B cell (primary cell): ENCODE results near the gene ATP13A1. TPM values are rescaled to one million over a fixed set of nuclear protein-coding genes. Genes with fewer than 3 reads are reported as not detected.

Source experiments
- ATAC-seq: fragments of 200-7000 bp; cut with Tn5 transposase; one replicate; pipeline ENCODE4 v1.10.0; 2021; ENCODE audit warnings: low read depth, mild to moderate bottlenecking, moderate number of reproducible peaks, moderate library complexity
- CTCF ChIA-PET: fragments of 350-600 bp; sonication (Branson Sonifier 250); formaldehyde crosslinking; loops from one replicate; lab custom pipeline; 2021; ENCODE audit warnings: antibody characterized with exemption, inconsistent platforms; lab: Charles Lee
- POLR2A ChIA-PET: fragments of 350-600 bp; sonication (Branson Sonifier 250); formaldehyde crosslinking; loops from one replicate; lab custom pipeline; 2021; ENCODE audit warnings: antibody characterized with exemption; lab: Charles Lee
- DNase-seq: peaks from one replicate; pipeline ENCODE4 v3.0.0; 2013
- H2AFZ ChIP-seq: 2 replicates; pipeline ENCODE4 v1.6.1; 2012; ENCODE audit warnings: mild to moderate bottlenecking, low read depth, low read length; ENCODE audit not compliant: insufficient read depth, poor library complexity, severe bottlenecking
- H3K27ac ChIP-seq, 2 donors: 1 replicate in 1 of 2; 2 replicates in 1 of 2; pipeline ENCODE4 v1.5.1; 2012 to 2013; ENCODE audit warnings: low read length in 2 of 2, mild to moderate bottlenecking in 2 of 2, moderate library complexity in 1 of 2
- H3K27me3 ChIP-seq, 4 experiments: fragments of 200-600 bp in 1 of 4; sonication (generic) in 1 of 4; replicated peaks in 1 of 4; 1 replicate in 2 of 4; 2 replicates in 2 of 4; pipeline versions ENCODE4 v1.6.1 to v1.7.0; 2013 to 2016; ENCODE audit warnings: low read length in 3 of 4, mild to moderate bottlenecking in 2 of 4, mixed read lengths in 1 of 4, moderate library complexity in 1 of 4; ENCODE audit not compliant: insufficient read depth in 4 of 4, control insufficient read depth in 3 of 4; ENCODE audit errors: control extremely low read depth in 1 of 4
- H3K36me3 ChIP-seq, 2 experiments: replicated peaks in 1 of 2; 1 replicate in 1 of 2; 2 replicates in 1 of 2; pipeline versions ENCODE4 v1.6.1 to v1.7.1; 2013; ENCODE audit warnings: low read length in 1 of 2; ENCODE audit not compliant: insufficient read depth in 2 of 2, control insufficient read depth in 1 of 2; ENCODE audit errors: control extremely low read depth in 1 of 2, extremely low read depth in 1 of 2
- H3K4me1 ChIP-seq, 2 donors: fragments of 200-600 bp in 1 of 2; sonication (generic) in 1 of 2; 1 replicate in 1 of 2; 2 replicates in 1 of 2; pipeline versions ENCODE4 v1.5.1 to v1.6.1; 2013 to 2017; ENCODE audit warnings: low read length in 2 of 2; ENCODE audit not compliant: control insufficient read depth in 2 of 2, insufficient read depth in 2 of 2
- H3K4me2 ChIP-seq: replicated peaks from 2 replicates; pipeline ENCODE3; 2012; ENCODE audit warnings: mild to moderate bottlenecking, low read depth, low read length; ENCODE audit not compliant: poor library complexity, severe bottlenecking
- H3K4me3 ChIP-seq, 5 experiments: fragments of 200-600 bp in 1 of 5; sonication (generic) in 1 of 5; 1 replicate in 3 of 5; 2 replicates in 2 of 5; pipeline versions ENCODE4 v1.5.1 to v1.7.0; 2011 to 2016; ENCODE audit warnings: low read length in 4 of 5, mild to moderate bottlenecking in 4 of 5, low read depth in 2 of 5, control low read depth in 1 of 5, moderate library complexity in 1 of 5; ENCODE audit not compliant: insufficient read depth in 1 of 5; ENCODE audit errors: control extremely low read depth in 1 of 5, extremely low read depth in 1 of 5
- H3K79me2 ChIP-seq: fragments of 200-600 bp; sonication (generic); one replicate; pipeline ENCODE4 v1.6.0; 2016; ENCODE audit warnings: low read length; ENCODE audit not compliant: control insufficient read depth, insufficient read depth
- H3K9ac ChIP-seq: fragments of 200-600 bp; sonication (generic); 2 replicates; pipeline ENCODE4 v1.6.1; 2017; ENCODE audit warnings: mild to moderate bottlenecking, low read length, moderate library complexity
- H3K9me3 ChIP-seq, 3 donors: one replicate each; pipeline versions ENCODE4 v1.6.1 to v1.7.1; 2013; ENCODE audit warnings: low read length in 2 of 3; ENCODE audit not compliant: control insufficient read depth in 2 of 3, insufficient read depth in 1 of 3; ENCODE audit errors: control extremely low read depth in 1 of 3
- H4K20me1 ChIP-seq: 2 replicates; pipeline ENCODE4 v1.6.0; 2012; ENCODE audit warnings: mild to moderate bottlenecking, low read length; ENCODE audit not compliant: insufficient read depth, control insufficient read depth, poor library complexity, severe bottlenecking
- H3K27ac Mint-ChIP-seq: one replicate; pipeline ENCODE4 v1.8.0; 2021; ENCODE audit warnings: mixed read lengths
- H3K27me3 Mint-ChIP-seq: one replicate; pipeline ENCODE4 v1.8.0; 2021; ENCODE audit warnings: mixed read lengths
- H3K4me1 Mint-ChIP-seq: one replicate; pipeline ENCODE4 v1.8.0; 2021; ENCODE audit warnings: mixed read lengths
- H3K4me3 Mint-ChIP-seq: one replicate; pipeline ENCODE4 v1.8.0; 2021; ENCODE audit warnings: mixed read lengths
- H3K9me3 Mint-ChIP-seq: one replicate; pipeline ENCODE4 v1.8.0; 2022; ENCODE audit warnings: mixed read lengths; ENCODE audit not compliant: insufficient read depth
- EZH2 ChIP-seq: IDR thresholded peaks from 2 replicates; pipeline ENCODE4 v1.6.1; 2012; ENCODE audit warnings: borderline replicate concordance, low read depth, mild to moderate bottlenecking, moderate library complexity, low read length; ENCODE audit not compliant: insufficient read depth, poor library complexity, severe bottlenecking
- WGBS: methylation state at CpG from one replicate; pipeline ENCODE4 v1.1.5; 2013; ENCODE audit warnings: missing lambda C conversion rate; ENCODE audit not compliant: insufficient coverage; 5-methylcytosine and 5-hydroxymethylcytosine counted together
- intact Hi-C: fragments of 100-400 bp; cut with micrococcal nuclease; formaldehyde crosslinking; loops from one replicate; pipeline ENCODE4 v1.10.0; 2022
- polyA plus RNA-seq: library from polyadenylated mRNA; depleted of rRNA; stranded (reverse); fragments of >200 nt; gene quantifications from 2 replicates; pipeline ENCODE4 v1.2.3, GENCODE V29; 2012
- total RNA-seq, 2 donors: library from RNA; stranded (reverse); fragments of 120-200 nt in 1 of 2; gene quantifications; 1 replicate in 1 of 2; 2 replicates in 1 of 2; pipeline versions ENCODE4 v1.2.3 to v1.2.4, GENCODE V29; 2013 to 2022
- TF ChIP-seq, protein P1 (sequence below): fragments of 200-600 bp; IDR thresholded peaks from one replicate; pipeline ENCODE4 v1.8.0; 2022; ENCODE audit warnings: antibody characterized with exemption, mild to moderate bottlenecking

Gene ATP13A1
- total and polyA plus RNA-seq, 2 donors (not counting 1 experiment from before 2014, with no cell fraction given), result 156 to 277 TPM

DNA sequence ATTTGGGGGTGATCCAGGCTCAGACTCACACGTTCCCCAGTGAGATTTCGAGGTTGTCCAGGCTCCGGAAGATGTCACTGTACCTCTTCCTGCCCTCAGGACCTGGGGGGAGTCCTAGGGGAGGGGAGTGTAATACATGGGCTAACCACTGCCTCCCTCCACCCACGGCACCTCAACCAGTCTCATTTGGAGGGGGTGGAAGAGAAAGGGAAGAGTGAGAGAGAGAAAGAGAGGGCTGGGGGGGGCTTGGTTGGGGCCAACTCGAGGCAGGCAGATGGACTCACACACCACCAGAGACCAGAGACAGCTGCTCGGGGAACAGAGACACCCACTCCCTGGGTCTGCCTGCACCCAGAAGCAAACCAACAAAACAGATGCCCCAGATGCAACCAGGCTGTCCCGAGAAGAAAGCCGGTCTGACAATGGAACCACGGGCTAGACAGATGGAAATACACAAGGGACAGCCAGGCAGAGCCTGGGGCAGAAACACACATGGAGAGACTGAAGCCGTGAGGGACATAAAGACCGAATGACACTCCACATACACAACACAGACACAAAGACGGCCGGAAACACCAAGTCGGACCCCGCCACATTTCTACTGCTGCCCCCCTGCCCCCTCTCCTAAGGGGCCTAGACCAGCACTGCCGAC lies 20.8 kb downstream of the ATP13A1 start:
- no peak for TF ChIP-seq EZH2
- TF ChIP-seq, protein P1, sequence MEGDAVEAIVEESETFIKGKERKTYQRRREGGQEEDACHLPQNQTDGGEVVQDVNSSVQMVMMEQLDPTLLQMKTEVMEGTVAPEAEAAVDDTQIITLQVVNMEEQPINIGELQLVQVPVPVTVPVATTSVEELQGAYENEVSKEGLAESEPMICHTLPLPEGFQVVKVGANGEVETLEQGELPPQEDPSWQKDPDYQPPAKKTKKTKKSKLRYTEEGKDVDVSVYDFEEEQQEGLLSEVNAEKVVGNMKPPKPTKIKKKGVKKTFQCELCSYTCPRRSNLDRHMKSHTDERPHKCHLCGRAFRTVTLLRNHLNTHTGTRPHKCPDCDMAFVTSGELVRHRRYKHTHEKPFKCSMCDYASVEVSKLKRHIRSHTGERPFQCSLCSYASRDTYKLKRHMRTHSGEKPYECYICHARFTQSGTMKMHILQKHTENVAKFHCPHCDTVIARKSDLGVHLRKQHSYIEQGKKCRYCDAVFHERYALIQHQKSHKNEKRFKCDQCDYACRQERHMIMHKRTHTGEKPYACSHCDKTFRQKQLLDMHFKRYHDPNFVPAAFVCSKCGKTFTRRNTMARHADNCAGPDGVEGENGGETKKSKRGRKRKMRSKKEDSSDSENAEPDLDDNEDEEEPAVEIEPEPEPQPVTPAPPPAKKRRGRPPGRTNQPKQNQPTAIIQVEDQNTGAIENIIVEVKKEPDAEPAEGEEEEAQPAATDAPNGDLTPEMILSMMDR, result no peak
- Histone ChIP-seq H3K36me3 (peaks cover 0 to 70% of the 10 kb centered on the region in 2 experiments), H3K4me3 (peak overlapping the region; percentile 92 to 100 (median 95)), H3K4me2 (peak overlapping the region; percentile 98), H3K4me1 (peaks cover 17 to 21% of the 10 kb centered on the region in 2 donors), H3K9me3 (peaks cover 0 to 3% (median 0%) of the 10 kb centered on the region in 3 donors), H2AFZ (peak overlapping the region; percentile 76), H3K27ac (peak overlapping the region; percentile 95 to 98), H4K20me1 (peaks cover 20% of the 10 kb centered on the region), H3K9ac (peak overlapping the region; percentile 96), H3K79me2 (peaks cover 52% of the 10 kb centered on the region), H3K27me3 (no peaks in the 10 kb centered on the region)
- Mint-ChIP-seq H3K4me3 (peak overlapping the region; percentile 99), H3K27ac (peak overlapping the region; percentile 98), H3K27me3 (no peaks in the 10 kb centered on the region), H3K9me3 (no peaks in the 10 kb centered on the region), H3K4me1 (peaks cover 18% of the 10 kb centered on the region)
- DNase-seq (no peak), ATAC-seq (peak; percentile 3)
- POLR2A ChIA-PET, result interaction anchor here (3.7 kb wide), 1 partner anchor 20 kb away, joined by 22 read pairs; the partner anchor contains the start of gene ATP13A1
- WGBS, result 0% methylated on average over 11 of the region's 16 CpGs
- intact Hi-C loops, result loop anchor here (1.0 kb wide), 5 partner anchors 14 to 110 kb away; partner anchors contain the start of genes ATP13A1, LPAR2 and PBX4
- CTCF ChIA-PET, result interaction anchor here (1.0 to 1.2 kb wide), 2 partner anchors 20 to 110 kb away, joined by 3 to 4 read pairs; no protein-coding TSS in a partner anchor
